ENCODE measurements around the gene KCNK1.
"Not testable (repeated sequence)": the region's sequence is repeated elsewhere in the genome, so short reads cannot be mapped to it uniquely, and the experiment has no call there.

Gene KCNK1

DNA sequence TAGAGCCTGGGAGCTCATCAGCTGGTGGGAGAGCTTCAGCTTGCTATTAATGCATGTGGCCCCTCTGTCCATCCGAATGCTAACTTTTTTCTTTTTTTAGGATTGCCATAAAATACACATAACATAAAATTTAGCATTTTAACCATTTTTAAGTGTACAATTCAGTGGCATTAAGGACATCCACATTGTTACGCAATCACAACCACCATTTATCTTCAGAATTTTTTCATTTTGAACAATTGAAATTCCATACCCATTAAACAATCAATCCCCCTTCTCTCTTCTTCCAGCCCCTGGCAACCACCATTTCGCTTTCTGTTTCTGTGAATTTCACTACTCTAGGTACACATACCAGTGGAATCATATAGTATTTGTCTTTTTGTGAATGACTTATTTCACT lies 4.9 kb upstream of the KCNK1 start:
- no peak for DNase-seq

DNA sequence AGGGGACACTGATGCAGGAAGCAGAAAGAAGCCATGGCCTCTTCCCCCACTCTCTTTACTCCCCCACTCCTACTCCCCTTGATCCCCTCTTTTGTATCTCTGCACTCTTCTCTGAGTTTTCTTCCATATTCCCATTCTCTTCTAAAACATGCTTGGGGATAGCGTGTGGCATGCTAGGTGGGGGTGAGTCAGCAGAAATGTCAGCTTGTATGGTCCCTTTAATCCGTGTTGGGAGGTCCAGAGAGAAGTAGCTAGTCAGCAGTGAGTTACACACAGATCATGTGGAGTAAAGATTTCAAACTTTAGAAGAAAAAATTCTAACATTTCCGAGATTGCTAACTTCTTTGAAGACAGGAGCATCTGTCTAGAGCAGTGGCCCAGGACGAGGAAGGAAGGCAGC lies 4.0 kb upstream of the KCNK1 start:
- no peak for DNase-seq

DNA sequence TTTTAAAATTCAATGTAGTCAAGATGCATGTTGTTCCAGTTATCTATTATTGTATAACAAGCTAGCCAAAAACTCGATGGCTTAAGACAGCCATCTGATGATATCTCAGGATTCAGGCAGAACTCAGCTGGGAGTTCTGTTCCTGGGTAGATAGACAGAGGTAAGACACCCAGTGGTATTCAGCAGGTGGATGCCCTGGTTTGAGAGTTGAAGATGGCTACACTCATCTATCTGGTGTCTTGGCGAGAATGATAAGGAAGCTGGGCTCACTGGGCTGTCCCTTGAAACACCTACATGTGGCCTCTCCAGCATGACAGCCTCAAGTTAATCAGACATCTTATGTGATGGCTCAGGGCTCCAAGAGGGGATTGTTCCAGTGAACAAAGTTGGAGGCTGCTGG lies 3.3 kb upstream of the KCNK1 start:
- DNase-seq: no peak

DNA sequence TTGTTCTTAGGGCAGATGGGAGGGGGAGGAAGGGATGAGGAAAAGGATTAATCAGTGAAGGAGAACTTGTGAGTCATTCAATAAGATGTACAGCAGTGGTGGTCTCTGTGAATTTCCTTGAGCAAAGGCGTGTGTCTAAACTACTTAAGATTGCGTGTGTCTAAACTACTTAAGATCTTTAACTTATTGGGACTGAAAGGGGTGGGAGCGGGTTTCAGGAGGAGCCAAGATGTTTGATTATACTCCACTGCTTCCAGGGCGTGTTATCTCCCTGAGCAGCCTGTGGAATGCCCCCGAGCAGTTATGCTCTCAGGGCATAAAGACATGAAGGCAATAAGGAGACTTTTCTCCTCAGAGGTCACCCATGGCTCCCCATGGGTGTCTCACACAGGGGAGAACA lies 2.5 kb upstream of the KCNK1 start:
- DNase-seq: not testable (repeated sequence)

DNA sequence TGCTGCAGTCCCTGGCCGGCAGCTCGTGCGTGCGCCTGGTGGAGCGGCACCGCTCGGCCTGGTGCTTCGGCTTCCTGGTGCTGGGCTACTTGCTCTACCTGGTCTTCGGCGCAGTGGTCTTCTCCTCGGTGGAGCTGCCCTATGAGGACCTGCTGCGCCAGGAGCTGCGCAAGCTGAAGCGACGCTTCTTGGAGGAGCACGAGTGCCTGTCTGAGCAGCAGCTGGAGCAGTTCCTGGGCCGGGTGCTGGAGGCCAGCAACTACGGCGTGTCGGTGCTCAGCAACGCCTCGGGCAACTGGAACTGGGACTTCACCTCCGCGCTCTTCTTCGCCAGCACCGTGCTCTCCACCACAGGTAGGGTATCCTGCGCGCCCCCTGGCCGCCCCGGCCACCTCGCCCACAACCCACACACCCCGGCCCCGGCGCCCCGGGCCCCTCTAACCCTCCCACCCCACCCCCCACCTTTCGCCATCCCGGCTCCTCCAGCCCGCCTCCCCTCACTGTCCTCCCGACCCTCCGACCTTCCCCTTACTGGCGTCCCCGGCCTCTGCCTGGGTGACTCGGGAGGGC lies 352 bp downstream of the KCNK1 start:
- DNase-seq: no peak

DNA sequence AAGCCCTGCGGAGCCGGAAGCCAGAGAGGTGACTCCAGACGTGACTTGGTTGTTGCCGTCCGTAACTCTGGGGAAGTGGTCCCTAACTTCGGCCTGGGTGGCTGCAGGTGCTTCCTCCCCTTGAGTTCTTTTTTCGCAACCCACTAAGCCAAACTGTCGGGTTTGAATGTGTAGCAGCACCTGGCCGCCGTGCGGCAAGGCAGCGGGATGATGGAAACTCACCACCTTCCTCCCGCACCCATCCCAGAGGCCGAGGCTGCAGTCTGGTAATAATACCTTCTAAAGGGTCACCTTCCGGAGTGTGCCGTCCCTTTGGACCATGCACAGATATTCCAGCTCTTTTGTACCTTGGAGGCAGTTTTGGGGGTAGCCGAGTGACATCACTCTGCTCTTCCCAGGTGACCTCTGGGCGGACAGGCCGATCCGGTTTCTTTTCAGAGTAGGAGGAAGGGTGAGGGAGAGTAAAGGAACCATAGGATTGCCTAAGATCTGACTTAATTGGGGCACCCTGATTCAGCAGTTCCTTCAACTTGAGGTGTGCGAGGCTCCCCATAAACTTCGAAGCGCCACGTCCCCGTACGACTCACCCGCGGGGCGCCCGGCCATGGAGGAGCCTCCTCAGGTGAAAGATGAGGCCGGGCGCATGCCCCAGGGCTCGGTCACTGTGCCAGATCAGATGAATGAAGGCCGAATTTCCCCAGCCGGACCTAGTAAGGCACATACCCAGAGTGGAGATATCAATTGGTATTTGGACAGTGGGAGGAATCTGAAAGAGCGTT lies 1.0 kb downstream of the KCNK1 start:
- DNase-seq: no peak

DNA sequence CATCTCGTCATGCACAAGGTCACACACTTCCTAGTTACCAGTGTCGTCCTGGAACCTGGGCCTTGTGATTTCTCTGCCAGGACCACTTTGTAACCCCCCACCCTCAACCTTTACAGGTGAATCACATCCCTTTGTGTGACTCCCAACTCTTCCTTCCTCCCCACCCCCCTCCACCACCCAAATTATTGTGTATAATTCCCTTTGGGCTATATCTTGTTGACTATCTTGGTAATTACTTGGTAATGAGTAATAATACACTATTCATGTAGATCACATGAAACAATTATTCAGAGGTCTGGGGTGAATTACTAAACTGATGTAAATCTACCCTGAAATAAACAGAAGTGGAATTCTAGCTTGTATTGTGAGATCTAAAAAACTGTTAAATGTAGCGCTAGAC lies 1.7 kb downstream of the KCNK1 start:
- no peak for DNase-seq

DNA sequence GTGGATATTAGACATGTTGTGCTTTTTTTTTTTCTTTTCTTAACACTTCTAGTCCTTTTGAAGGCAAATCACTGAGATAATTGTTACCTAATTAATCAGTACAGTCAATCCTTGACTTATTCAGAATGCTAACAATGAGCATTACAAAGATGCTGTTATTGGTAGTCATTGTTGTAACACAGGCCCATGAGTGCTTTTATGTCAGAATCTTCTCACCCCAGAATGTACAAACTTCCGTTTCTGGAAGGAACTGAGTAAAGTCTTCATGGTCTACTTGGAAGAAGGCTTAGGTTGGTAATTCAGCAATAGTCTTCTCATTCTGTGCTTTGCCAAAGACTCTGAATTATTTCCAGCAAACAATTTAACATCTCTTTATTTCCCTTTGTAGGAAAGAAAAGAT lies 3.1 kb downstream of the KCNK1 start:
- DNase-seq: no peak

DNA sequence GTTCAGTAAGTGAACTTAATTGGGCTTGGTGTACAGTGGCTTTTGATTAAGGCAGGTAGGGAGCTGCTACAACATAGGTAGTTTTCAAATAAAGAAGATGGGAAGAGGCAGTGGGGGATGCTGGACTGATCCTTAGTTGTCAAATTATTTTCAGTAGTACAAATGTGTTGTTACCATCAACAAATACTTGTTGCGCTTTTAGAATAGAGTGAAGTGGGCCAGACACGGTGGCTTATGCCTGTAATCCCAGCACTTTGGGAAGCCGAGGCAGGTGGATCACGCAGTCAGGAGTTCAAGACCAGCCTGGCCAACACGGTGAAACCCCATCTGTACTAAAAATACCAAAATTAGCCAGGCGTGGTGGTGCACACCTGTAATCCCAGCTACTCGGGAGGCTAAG lies 5.5 kb downstream of the KCNK1 start:
- DNase-seq: not testable (repeated sequence)

DNA sequence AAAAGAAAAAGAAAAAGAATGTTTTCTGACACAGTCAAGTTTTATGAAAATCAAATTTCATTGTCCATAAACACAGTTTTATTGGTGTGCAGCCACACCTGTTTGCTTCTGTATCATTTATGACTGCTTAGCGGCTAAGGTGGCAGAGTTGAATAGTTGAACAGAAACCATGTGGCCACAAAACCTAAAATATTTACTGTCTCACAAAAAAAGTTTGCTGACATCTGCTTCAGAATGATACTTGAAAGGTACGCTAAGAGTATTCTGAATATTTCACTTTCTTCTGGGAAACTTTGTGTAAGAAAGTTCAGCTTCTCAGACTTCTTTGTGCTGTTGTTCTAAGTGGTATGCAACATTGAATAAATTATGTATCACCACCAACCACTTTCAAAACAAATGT lies 6.2 kb downstream of the KCNK1 start:
- no peak for DNase-seq

DNA sequence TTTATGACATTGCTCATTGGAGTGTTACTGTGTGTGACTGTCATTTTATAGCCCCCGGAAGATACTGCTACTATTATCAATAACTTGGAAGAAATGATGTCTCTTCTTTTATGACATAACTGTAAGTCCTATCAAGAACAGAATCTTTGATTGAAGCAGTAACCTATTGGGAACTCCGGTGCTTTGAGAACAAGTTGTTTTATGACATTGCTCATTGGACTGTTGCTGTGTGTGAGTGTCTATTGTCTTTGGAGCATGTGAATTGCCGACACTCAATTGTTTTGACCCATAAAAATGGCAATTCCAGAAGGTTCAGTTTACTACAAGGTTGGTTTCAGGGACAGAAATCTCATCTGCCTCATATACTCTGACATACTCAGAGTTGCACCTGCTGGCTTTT lies 8.0 kb downstream of the KCNK1 start:
- no peak for DNase-seq

DNA sequence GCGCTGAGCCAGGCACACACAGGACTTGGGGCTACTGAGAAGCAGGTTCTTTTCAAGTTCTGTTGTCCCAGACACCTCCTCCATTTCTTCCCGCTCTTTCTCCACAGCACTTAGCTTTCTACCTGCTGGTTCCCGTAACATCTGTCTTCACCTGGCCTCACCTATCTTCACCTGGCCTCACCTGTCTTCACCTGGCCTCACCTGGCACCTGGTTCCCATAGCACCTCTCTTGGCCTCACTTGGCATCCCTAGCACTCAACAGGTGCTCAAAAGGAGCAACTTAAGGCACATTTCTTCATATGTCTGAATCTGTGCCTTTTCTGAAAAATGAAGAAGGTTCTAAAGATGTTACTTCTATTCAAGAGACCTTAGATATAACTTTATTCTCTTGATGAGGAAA lies 10.4 kb downstream of the KCNK1 start:
- DNase-seq: no peak

DNA sequence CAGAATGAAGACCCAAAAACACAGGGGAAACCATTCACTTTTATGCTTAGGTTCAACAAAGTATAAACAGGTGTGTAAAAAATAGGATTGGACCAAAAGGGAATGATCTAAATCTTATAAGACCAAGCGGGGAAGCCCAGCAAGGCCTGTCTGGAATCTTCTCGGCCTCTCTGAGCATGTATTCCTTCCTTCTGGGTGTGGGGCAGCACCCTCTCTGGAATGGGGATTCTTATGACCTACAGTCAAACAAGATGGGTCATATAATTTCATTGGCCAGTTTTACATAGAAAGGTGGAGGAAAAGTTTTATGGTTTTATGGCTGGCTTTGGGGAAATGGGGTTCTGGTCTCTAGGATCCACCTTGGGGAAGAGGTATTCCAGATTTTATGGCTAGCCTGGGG lies 11.2 kb downstream of the KCNK1 start:
- DNase-seq: no peak

DNA sequence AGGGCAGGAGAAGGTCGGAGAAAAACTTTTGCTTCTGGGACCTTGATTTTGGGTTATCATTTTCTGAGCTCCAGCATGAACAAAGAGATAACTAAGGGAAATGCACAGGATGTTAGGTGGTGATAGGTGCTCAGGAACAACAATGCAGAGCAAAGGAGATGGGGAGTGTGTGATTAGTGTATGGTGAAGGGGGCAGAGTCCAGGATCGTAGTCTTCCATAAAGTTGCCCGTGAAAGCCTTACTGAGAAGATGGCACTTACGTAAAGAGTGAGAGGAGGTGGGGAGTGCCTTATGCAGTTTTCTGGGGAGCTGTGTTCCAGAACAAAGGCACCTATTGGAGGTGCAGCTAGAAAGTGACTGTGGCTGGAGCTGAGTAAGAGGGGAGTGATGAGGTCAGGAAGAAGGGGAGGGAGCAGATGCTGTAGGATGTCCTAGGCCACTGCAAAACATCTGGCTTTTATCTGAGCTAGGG lies 11.6 kb downstream of the KCNK1 start:
- DNase-seq: no peak

DNA sequence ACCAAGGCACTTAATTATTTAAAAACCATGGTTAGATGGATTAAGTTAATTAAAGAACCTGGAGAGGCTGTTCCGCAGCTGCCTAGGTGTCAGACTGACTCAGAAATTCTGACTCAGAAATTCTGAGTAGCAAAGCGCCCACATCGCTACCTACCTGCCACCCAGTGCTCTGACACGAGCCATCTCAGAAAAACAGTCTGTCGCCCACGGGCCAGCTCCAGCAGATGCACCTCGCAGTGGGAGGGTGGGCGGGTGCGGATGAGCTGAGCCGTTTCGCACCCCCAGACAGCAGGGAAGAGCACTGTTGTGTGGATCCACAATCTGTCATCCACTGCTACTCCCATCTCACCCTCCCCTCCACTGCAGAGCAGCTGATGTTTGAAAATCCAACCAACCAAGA lies 13.5 kb downstream of the KCNK1 start:
- DNase-seq: no peak

DNA sequence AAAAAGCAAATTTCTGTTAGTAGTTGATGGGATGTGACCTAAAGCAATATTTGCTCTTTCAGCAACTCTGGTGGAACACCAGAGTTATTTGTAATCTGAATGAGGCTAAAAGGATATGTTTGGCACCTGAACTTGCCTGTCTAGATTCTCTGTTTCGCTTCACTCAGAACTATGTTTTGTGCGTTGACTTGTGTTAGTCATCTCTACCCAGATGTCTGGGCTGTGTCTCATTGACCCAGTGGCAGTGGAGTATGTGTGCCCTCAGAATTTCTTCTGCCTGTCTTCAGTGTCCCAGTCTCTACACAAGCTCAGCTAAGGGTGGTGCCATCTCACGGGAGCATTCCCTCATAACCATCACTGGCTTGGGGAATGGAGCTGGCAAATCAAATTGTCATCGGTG lies 13.9 kb downstream of the KCNK1 start:
- DNase-seq: no peak

DNA sequence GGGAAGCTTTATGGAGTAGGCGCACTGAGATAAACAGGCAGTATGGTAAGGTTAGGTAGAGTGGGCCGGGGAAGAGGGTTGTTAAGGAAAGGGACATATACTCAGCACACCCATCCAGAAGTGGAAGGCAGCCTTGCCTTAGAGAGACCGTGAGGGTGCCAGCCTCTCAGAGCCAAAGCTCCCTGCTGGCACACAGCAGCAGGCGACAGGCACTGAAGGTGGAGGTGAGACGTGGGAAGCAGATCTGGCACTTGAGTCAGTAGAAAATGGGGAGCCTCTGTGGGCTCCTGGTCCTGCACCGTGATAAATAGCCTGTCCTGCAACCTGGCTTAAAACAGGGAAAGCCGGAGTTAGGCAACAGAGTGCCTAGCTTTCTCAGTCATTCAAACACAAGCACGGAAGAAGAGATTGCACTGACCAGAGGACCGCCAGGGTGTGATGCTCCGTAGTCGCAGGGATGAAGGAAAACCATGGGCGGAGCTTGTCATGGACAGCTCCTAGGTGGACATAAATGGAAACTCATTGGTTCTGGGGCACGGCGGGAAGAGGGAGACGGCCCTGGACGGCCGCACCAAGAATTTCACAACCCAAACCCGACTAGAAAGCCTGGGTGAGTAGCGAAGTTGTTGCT lies 15.5 kb downstream of the KCNK1 start:
- DNase-seq: no peak

DNA sequence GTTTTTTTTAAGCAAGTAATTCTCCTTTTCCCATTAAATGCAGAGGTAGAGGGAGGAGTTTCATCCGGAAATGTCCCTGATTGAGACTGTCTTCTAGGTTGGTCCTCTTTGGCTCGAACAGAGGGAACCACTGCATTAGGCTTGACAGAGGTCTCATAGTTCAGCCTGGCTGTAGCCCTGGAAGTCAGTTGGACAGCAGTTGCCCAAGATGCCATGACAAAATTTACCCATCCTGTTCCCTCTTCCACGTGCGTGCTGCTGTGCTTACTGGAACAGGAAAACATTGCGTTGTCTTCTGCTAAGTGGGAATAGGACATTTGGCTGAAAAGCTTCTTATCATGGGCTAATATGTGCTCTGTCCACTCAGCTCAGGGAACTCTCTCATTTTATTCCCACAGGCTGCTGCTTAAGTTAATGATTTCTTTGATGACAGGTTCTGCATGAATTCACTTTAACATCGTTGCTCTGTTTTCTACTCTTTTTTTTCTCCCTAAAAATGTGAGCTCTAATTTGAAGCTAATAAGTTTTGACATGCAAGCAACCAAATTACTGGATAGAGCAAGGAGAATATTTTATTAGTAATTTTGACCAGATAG lies 18.0 kb downstream of the KCNK1 start:
- DNase-seq: no peak

DNA sequence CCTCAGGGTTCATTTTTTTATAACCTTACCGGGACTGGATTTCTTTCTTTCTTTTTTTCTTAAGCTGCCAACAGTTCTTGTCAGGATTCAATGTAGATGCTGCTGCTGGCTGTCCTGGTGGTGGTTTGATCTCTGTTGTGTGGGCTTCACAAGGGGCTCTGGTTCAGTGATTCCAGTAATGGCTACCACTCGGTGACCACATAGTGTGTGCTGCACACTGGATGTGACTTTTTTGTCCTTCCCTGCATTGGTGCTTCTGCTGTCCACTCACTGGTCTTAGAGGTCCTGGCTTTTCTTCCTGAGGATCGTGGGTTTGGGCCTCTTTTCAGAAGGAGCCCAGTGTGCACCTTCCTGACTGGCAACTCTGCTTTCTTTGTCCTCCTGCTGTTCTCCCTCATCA lies 18.5 kb downstream of the KCNK1 start:
- no peak for DNase-seq

DNA sequence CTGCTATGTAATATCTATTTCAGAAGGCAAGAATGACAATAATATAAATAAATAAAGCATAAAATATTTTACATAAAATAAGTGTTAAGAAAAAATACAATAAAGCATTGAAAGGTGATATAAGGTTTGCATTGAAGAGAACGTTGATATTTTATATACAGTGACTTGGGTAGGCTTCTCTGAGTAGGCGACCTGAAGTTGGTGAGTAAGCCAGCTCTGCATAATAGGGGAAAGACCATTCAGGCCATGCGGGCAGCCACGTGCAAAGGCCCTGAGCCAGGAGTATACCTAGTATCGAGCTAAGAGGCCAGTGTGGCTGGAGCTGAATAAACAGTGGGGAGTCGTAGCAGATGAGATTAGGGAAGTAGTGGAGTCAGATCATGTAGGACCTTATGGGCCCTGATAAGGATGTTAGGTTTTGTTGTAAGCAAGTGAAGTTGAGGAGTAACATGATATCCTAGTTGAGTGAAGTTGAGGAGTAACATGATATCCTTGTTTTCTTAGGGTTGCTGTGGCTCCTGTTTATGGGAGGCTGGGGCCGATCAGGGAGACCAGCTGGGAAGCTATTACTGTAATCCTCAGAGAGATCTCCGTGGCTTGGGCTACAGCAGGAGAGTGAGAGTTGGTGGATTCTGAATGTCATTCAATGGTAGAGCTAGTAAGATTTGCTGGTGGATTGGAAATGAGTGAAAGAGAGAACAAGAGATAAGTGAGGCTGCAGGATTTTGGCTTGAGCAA lies 22.0 kb downstream of the KCNK1 start:
- DNase-seq: no peak

DNA sequence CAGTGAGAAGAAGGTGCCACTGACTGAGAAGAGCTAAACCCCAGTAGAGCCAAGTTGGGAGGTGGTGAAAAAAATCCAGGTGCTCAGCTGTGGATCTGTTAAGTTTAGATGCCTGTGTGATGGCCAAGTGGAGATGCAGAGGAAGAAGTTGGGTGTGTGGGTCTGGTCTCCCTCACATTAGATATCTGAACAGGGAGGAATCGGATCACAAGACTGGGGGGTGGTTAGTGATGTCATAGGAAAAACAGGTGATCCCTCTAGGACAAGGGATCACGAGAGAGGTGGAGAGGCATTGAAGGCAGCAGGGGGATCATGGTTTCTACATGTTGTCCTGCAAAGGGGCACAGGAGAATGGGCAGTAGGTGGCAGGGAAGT lies 22.6 kb downstream of the KCNK1 start:
- no peak for DNase-seq

DNA sequence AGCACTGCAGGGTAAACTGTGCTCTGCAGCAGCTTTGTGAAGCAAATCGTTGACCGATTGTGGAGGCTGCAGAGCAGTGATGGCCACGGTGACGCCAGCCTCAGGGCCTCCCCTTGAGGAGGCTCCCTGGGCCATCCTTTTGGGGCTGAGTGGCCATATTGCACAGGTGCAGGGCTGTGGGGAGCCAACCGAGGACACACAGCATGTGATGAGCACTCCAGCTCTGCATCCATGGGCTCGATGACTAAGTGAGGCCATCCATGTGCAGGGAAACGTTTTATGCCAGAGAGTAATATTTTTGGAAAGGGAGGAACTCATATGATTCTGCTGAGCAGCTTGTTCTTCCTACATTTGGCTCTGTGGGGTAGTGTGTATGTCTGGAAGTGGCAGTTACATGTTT lies 24.6 kb downstream of the KCNK1 start:
- no peak for DNase-seq

DNA sequence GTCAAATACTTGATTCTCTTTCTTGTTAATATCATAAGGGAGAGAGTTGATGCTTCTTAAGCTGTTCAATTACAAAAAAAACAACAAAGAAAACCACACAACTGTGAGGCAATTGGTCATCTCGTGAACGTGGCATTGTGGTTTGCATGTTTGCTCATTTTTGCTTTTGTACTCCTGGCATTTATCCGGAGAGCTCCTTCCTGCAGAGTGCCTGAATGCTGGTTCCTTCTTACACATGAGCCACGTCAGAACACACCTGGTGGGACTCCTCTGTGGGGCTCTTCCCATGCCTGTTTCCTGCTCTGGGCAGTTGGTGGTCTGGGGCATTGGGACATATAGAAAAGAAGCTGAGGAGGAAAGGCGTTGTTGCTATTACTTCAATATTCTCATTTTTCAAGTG lies 25.7 kb downstream of the KCNK1 start:
- no peak for DNase-seq
